ENCODE measurements around the gene MBNL1. TPM values are rescaled to one million over a fixed set of nuclear protein-coding genes. Genes with fewer than 3 reads are reported as not detected.
"Not testable (repeated sequence)": the region's sequence is repeated elsewhere in the genome, so short reads cannot be mapped to it uniquely, and the experiment has no call there.

MBNL1 gene
- total RNA-seq, 1 donor from 2014 or later, result 295 TPM

- H3K4me3 Mint-ChIP-seq; DNase-seq (ENCODE audit: low spot score); H3K27me3 Mint-ChIP-seq (ENCODE audit: insufficient read depth); H3K9me3 Mint-ChIP-seq; intact Hi-C loops (cut with micrococcal nuclease): not testable (repeated sequence)
- Mint-ChIP-seq H3K36me3 (ENCODE audit: low read depth) (peaks cover 43% of the 10 kb centered on the region), H3K27ac (peak overlapping the region; percentile 32), H3K4me1 (ENCODE audit: low read depth) (peaks cover 67% of the 10 kb centered on the region)
Measured at GRCh38 chr3:152372633-152373032, 103.9 kb downstream of the MBNL1 start.

DNA sequence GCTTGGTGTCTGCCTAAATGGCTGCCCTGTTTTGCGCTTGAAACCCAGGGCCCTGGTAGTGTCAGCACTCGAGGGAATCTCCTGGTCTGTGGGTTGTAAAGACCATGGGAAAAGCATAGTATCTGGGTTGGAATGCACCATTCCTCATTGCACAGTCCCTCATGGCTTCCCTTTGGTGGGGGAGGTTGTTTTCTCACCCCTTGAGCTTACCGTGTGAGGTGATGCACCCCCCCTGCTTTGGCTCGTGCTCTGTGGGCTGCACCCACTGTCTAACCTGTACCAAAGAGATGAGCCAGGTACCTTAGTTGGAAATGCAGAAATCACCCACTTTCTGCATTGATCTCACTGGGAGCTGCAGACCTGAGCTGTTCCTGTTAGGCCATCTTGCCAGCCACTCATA, 104.7 kb downstream of the MBNL1 start:
- intact Hi-C loops (cut with micrococcal nuclease), result no loop called here
- H3K4me3 Mint-ChIP-seq, result no peak overlapping the region
- no peak for DNase-seq (ENCODE audit: low spot score)
- no peaks in the 10 kb centered on the region for H3K27me3 Mint-ChIP-seq (ENCODE audit: insufficient read depth)
- no peaks in the 10 kb centered on the region for H3K9me3 Mint-ChIP-seq
- H3K27ac Mint-ChIP-seq, result peak overlapping the region; percentile 24
- peaks cover 63% of the 10 kb centered on the region for H3K4me1 Mint-ChIP-seq (ENCODE audit: low read depth)
- peaks cover 42% of the 10 kb centered on the region for H3K36me3 Mint-ChIP-seq (ENCODE audit: low read depth)

DNA sequence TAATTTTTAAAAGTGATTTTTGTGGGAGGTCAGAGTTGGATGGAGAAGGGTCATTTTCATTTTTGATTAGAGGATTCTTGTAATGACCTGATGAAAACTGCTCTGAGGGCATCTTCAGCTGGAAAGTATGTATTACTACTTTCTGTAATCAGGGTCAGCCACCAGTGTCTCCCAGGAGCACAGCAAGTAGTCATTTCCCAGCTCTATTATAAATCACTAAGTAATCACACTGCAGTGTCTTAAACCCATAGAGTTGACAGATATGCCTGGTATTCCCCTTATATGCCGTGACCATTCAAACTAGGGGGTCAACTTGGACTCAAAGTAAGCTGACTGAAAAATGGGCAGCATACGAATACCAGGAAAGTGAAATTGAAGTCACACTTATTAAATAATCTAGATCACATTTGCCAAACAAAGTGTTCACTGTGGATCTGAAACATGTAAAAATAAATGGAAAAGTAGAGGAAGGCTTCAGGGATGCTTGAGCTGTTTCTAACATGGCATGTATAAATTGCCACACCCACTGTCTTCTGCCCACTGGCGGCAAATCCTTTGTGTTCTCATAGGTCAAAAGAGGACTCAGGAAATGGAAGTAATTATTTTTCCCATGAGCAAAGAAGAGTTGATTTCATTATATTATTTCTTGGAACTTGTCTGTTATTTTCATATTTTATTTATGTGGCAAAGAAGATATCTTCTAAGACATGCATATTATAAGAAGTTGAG, 105.7 kb downstream of the MBNL1 start:
- intact Hi-C loops (cut with micrococcal nuclease), result no loop called here
- Mint-ChIP-seq H3K4me1 (ENCODE audit: low read depth) (peaks cover 56% of the 10 kb centered on the region), H3K9me3 (no peaks in the 10 kb centered on the region), H3K36me3 (ENCODE audit: low read depth) (peaks cover 37% of the 10 kb centered on the region), H3K27me3 (ENCODE audit: insufficient read depth) (no peaks in the 10 kb centered on the region), H3K27ac (peak overlapping the region; percentile 30), H3K4me3 (no peak overlapping the region)
- no peak for DNase-seq (ENCODE audit: low spot score)

DNA sequence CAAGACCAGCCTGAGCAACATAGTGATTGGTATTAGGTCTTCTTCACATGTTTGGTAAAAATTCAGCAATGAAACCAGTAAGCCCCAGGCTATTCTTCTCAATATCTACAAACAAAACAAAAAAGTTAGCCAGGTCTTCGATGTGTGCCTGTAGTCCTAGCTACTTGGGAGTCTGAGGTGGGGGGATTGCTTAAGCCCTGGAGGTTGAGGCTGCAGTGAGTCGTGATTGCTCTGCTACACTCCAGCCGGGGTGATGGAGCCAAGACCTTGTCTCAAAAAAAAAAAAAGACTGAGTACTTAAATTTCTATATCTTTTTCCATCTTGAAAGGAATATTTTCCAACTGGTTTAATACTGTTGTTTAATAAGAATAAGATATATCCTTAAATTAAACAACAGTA, 106.8 kb downstream of the MBNL1 start:
- no peaks in the 10 kb centered on the region for H3K27me3 Mint-ChIP-seq (ENCODE audit: insufficient read depth)
- no peak overlapping the region for H3K4me3 Mint-ChIP-seq
- no peak for DNase-seq (ENCODE audit: low spot score)
- intact Hi-C loops (cut with micrococcal nuclease), result no loop called here
- H3K36me3 Mint-ChIP-seq (ENCODE audit: low read depth), result peaks cover 32% of the 10 kb centered on the region
- H3K9me3 Mint-ChIP-seq, result no peaks in the 10 kb centered on the region
- peaks cover 56% of the 10 kb centered on the region for H3K4me1 Mint-ChIP-seq (ENCODE audit: low read depth)
- no peak overlapping the region for H3K27ac Mint-ChIP-seq

DNA sequence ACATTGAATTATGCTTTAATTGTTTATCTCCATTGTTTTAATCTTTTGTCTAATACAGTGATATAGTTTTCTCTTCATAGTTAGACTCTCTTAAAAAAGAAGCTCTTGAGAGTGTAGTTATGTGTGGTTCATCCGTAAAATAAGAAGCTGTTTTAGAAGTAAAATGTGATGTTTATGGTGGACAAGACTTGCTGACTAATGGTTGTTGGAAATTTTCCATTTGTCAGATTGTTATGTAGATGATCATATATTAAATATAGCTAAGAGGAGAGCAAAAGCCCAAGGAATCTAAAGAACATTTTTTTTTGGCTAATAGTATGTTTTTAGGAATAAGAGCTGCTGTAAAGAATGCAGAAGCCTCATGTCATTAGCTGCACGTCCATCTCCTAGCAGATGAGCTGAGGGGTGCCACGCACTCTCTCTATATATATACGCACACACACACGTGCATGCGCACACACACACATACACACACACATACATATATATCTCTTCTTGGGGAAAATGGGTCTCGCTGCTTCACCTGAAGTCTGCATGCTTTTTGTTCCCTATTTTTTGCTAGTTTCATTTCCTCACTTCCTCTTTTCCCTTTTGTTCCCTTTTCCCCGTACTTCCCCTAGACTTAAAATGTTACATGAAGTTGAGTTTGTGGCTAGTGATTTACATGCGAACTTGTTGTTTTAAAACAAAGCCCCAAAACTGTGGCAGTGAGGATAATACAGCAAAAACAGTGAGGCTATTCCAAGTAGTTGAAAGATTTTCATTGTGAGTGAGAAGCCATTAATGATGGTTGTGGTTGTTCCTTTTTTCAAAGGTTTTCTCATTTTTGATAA, 107.8 kb downstream of the MBNL1 start:
- no peaks in the 10 kb centered on the region for H3K27me3 Mint-ChIP-seq (ENCODE audit: insufficient read depth)
- no peaks in the 10 kb centered on the region for H3K9me3 Mint-ChIP-seq
- peaks cover 56% of the 10 kb centered on the region for H3K4me1 Mint-ChIP-seq (ENCODE audit: low read depth)
- no peak overlapping the region for H3K4me3 Mint-ChIP-seq
- H3K36me3 Mint-ChIP-seq (ENCODE audit: low read depth), result peaks cover 27% of the 10 kb centered on the region
- intact Hi-C loops (cut with micrococcal nuclease), result no loop called here
- no peak for DNase-seq (ENCODE audit: low spot score)
- peak overlapping the region; percentile 76 for H3K27ac Mint-ChIP-seq

- H3K27me3 Mint-ChIP-seq (ENCODE audit: insufficient read depth), result no peaks in the 10 kb centered on the region
- H3K4me1 Mint-ChIP-seq (ENCODE audit: low read depth), result peaks cover 56% of the 10 kb centered on the region
- no peak for DNase-seq (ENCODE audit: low spot score)
- intact Hi-C loops (cut with micrococcal nuclease), result no loop called here
- H3K4me3 Mint-ChIP-seq, result no peak overlapping the region
- H3K36me3 Mint-ChIP-seq (ENCODE audit: low read depth), result peaks cover 22% of the 10 kb centered on the region
- H3K9me3 Mint-ChIP-seq, result no peaks in the 10 kb centered on the region
- H3K27ac Mint-ChIP-seq, result no peak overlapping the region
Measured at GRCh38 chr3:152377184-152377570, 108.4 kb downstream of the MBNL1 start.

- intact Hi-C loops (cut with micrococcal nuclease), result loop anchor here (2.0 kb wide), 1 partner anchor 15 kb away; no protein-coding TSS in a partner anchor
- H3K27me3 Mint-ChIP-seq (ENCODE audit: insufficient read depth), result no peaks in the 10 kb centered on the region
- no peak for DNase-seq (ENCODE audit: low spot score)
- H3K4me1 Mint-ChIP-seq (ENCODE audit: low read depth), result peaks cover 69% of the 10 kb centered on the region
- no peak overlapping the region for H3K4me3 Mint-ChIP-seq
- H3K36me3 Mint-ChIP-seq (ENCODE audit: low read depth), result peaks cover 19% of the 10 kb centered on the region
- H3K9me3 Mint-ChIP-seq, result no peaks in the 10 kb centered on the region
- H3K27ac Mint-ChIP-seq, result no peak overlapping the region
Measured at GRCh38 chr3:152379415-152380042, 110.8 kb downstream of the MBNL1 start.

- no peaks in the 10 kb centered on the region for H3K9me3 Mint-ChIP-seq
- peaks cover 17% of the 10 kb centered on the region for H3K36me3 Mint-ChIP-seq (ENCODE audit: low read depth)
- peaks cover 69% of the 10 kb centered on the region for H3K4me1 Mint-ChIP-seq (ENCODE audit: low read depth)
- no peak overlapping the region for H3K4me3 Mint-ChIP-seq
- no peaks in the 10 kb centered on the region for H3K27me3 Mint-ChIP-seq (ENCODE audit: insufficient read depth)
- no peak for DNase-seq (ENCODE audit: low spot score)
- intact Hi-C loops (cut with micrococcal nuclease), result loop anchor here (2.0 kb wide), 1 partner anchor 15 kb away; no protein-coding TSS in a partner anchor
- peak overlapping the region; percentile 40 for H3K27ac Mint-ChIP-seq
Measured at GRCh38 chr3:152380043-152380442, 111.3 kb downstream of the MBNL1 start.

GRCh38 chr3:152381881-152382295, 113.2 kb downstream of the MBNL1 start:
- intact Hi-C loops (cut with micrococcal nuclease), result loop anchor here (2.0 kb wide), 2 partner anchors 15 to 17 kb away; no protein-coding TSS in a partner anchor
- no peaks in the 10 kb centered on the region for H3K27me3 Mint-ChIP-seq (ENCODE audit: insufficient read depth)
- H3K9me3 Mint-ChIP-seq, result no peaks in the 10 kb centered on the region
- peaks cover 68% of the 10 kb centered on the region for H3K4me1 Mint-ChIP-seq (ENCODE audit: low read depth)
- peaks cover 15% of the 10 kb centered on the region for H3K36me3 Mint-ChIP-seq (ENCODE audit: low read depth)
- H3K27ac Mint-ChIP-seq, result peak overlapping the region; percentile 40
- DNase-seq (ENCODE audit: low spot score), result no peak
- H3K4me3 Mint-ChIP-seq, result no peak overlapping the region

DNA sequence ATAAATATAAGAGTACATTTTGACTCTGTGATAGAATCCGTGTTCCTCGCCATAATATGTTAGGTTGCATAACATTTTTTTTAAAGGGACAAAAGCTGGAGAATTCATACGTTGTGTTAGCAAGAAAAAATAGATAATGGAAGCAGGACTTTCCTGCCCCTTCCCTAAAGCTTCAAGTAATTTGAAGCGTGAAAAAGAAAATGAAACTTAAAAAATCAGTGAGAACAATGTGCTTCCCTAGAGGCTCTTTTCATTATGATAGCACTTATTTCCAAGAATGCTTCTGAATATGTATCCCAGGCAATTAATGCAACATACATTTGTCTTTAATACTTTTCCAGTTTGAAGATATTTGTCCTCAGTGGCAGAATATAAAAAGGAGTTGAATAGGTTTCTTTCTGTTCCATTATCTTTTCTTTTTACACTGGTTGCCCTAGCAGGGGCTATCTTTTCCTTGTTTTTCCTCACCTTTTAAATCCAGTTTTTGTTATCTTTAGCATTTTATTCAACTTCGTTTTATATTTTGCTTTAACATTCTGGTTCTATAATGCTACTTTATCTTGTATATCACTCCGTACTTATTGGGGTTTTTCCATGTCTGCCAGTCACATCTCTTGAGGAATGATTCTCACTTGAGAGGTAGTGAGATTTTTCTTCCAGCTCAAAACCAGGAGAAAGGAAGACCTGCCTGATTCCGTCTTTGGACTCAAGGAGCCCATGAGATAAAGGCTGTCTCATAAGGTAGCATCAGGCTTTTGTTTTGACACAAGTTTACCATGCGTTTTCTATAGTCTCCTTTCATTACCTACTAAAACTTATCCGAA, 113.8 kb downstream of the MBNL1 start:
- intact Hi-C loops (cut with micrococcal nuclease), result loop anchor here (2.0 kb wide), 1 partner anchor 14 kb away; no protein-coding TSS in a partner anchor
- H3K4me3 Mint-ChIP-seq, result peak overlapping the region; percentile 76
- DNase-seq (ENCODE audit: low spot score), result no peak
- H3K4me1 Mint-ChIP-seq (ENCODE audit: low read depth), result peaks cover 67% of the 10 kb centered on the region
- H3K27me3 Mint-ChIP-seq (ENCODE audit: insufficient read depth), result no peaks in the 10 kb centered on the region
- H3K36me3 Mint-ChIP-seq (ENCODE audit: low read depth), result peaks cover 13% of the 10 kb centered on the region
- H3K27ac Mint-ChIP-seq, result peak overlapping the region; percentile 91
- no peaks in the 10 kb centered on the region for H3K9me3 Mint-ChIP-seq

- peak overlapping the region; percentile 57 for H3K27ac Mint-ChIP-seq
- DNase-seq (ENCODE audit: low spot score), result no peak
- peaks cover 9% of the 10 kb centered on the region for H3K36me3 Mint-ChIP-seq (ENCODE audit: low read depth)
- intact Hi-C loops (cut with micrococcal nuclease), result loop anchor here (2.0 kb wide), 1 partner anchor 14 kb away; no protein-coding TSS in a partner anchor
- H3K4me3 Mint-ChIP-seq, result peak overlapping the region; percentile 27
- H3K27me3 Mint-ChIP-seq (ENCODE audit: insufficient read depth), result no peaks in the 10 kb centered on the region
- H3K4me1 Mint-ChIP-seq (ENCODE audit: low read depth), result peaks cover 69% of the 10 kb centered on the region
- no peaks in the 10 kb centered on the region for H3K9me3 Mint-ChIP-seq
Measured at GRCh38 chr3:152383136-152383606, 114.4 kb downstream of the MBNL1 start.

GRCh38 chr3:152384412-152384811, 115.7 kb downstream of the MBNL1 start:
- no peak for DNase-seq (ENCODE audit: low spot score)
- peaks cover 77% of the 10 kb centered on the region for H3K4me1 Mint-ChIP-seq (ENCODE audit: low read depth)
- H3K9me3 Mint-ChIP-seq, result no peaks in the 10 kb centered on the region
- H3K36me3 Mint-ChIP-seq (ENCODE audit: low read depth), result peaks cover 13% of the 10 kb centered on the region
- intact Hi-C loops (cut with micrococcal nuclease), result no loop called here
- peak overlapping the region; percentile 34 for H3K27ac Mint-ChIP-seq
- no peak overlapping the region for H3K4me3 Mint-ChIP-seq
- H3K27me3 Mint-ChIP-seq (ENCODE audit: insufficient read depth), result no peaks in the 10 kb centered on the region

Data from activated T-helper 1 cell treated with anti-CD3 and anti-CD28 coated beads, Interleukin-12 subunit alpha, Interleukin-12 subunit beta, Interleukin-2, Interleukin-4 antibody, amounts not matched to agents 30 ng/mL and 10 ng/mL and 1 ng/mL, durations not matched to agents 14 hours and 24 hours and 36 hours (primary cell).